ENCODE measurements around the gene KRT5.

DNA sequence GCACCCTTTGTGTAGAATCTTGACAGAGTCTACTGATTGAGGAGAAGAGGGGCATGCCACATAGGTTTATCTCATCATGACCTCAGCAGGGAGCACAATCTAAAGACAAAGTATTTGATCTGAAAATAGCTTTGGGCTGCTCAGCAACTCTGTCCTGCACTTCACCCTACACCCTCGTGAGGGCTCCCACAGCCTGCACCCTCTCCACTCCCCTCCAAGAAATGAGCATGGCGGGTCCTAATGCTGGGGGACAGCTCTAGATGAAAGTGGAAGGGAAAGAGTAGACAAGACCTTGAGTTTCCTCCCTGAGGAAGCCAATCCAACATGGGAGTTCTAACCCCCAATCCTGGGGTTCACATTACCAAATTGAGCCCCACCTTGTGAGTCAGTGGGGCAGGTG is 10.7 kb upstream of the KRT5 start:
- TF ChIP-seq, protein P1, sequence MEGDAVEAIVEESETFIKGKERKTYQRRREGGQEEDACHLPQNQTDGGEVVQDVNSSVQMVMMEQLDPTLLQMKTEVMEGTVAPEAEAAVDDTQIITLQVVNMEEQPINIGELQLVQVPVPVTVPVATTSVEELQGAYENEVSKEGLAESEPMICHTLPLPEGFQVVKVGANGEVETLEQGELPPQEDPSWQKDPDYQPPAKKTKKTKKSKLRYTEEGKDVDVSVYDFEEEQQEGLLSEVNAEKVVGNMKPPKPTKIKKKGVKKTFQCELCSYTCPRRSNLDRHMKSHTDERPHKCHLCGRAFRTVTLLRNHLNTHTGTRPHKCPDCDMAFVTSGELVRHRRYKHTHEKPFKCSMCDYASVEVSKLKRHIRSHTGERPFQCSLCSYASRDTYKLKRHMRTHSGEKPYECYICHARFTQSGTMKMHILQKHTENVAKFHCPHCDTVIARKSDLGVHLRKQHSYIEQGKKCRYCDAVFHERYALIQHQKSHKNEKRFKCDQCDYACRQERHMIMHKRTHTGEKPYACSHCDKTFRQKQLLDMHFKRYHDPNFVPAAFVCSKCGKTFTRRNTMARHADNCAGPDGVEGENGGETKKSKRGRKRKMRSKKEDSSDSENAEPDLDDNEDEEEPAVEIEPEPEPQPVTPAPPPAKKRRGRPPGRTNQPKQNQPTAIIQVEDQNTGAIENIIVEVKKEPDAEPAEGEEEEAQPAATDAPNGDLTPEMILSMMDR (conservative IDR thresholded peaks at IDR 0.05; ENCODE audit: low read depth in 2 of 2): no peak
- TF ChIP-seq EZH2 (IDR thresholded peaks at IDR 0.05; ENCODE audit: low read depth, unreplicated experiment) (no peak), EZH2phosphoT487 (IDR thresholded peaks at IDR 0.05; ENCODE audit: unreplicated experiment) (no peak), ZNF114 (CRISPR knock-in tag; IDR thresholded peaks at IDR 0.05) (no peak), CREB1 (CRISPR knock-in tag; IDR thresholded peaks at IDR 0.05; ENCODE audit: low read depth) (no peak)
